HepG2 (cell line): Measurements from ENCODE around the gene ACCS. TPM values are rescaled to one million over a fixed set of nuclear protein-coding genes. Genes with fewer than 3 reads are reported as not detected.

Source experiments
- CEBPZ ChIP-seq: IDR thresholded peaks from 2 replicates; pipeline ENCODE4 v1.6.1; 2012; ENCODE audit warnings: low read length, improper control_type of control experiment
- ETV5 ChIP-seq: IDR thresholded peaks from 2 replicates; pipeline ENCODE4 v1.6.1; 2018; ENCODE audit warnings: missing biosample characterization, missing genetic modification reagents, inconsistent platforms, borderline replicate concordance
- FOXC1 ChIP-seq: sonication (generic); formaldehyde crosslinking; IDR thresholded peaks from 2 replicates; pipeline ENCODE4 v1.8.0; 2022; ENCODE audit warnings: mild to moderate bottlenecking, missing genetic modification reagents, borderline replicate concordance
- GFI1 ChIP-seq: sonication (generic); formaldehyde crosslinking; IDR thresholded peaks from 2 replicates; pipeline ENCODE4 v1.5.0; 2020; ENCODE audit warnings: missing genetic modification reagents, mild to moderate bottlenecking, borderline replicate concordance
- GTF3A ChIP-seq: sonication (generic); formaldehyde crosslinking; conservative IDR thresholded peaks from 2 replicates; pipeline ENCODE4 v1.4.0; 2020; ENCODE audit warnings: mild to moderate bottlenecking, missing genetic modification reagents
- JUNB ChIP-seq: sonication (generic); formaldehyde crosslinking; IDR thresholded peaks from 2 replicates; pipeline ENCODE4 v1.8.0; 2022; ENCODE audit warnings: missing genetic modification reagents, mild to moderate bottlenecking, borderline replicate concordance
- MEIS1 ChIP-seq: sonication (generic); formaldehyde crosslinking; IDR thresholded peaks from 2 replicates; pipeline ENCODE4 v1.9.0; 2021; ENCODE audit warnings: mild to moderate bottlenecking, missing genetic modification reagents, moderate library complexity, borderline replicate concordance
- PCBP1 ChIP-seq: fragments of 200-400 bp; formaldehyde crosslinking; IDR thresholded peaks from 2 replicates; pipeline ENCODE4 v1.6.1; 2017; ENCODE audit warnings: mild to moderate bottlenecking, low read depth, low read length, borderline replicate concordance
- SPEN ChIP-seq: sonication (generic); formaldehyde crosslinking; IDR thresholded peaks from 2 replicates; pipeline ENCODE4 v1.5.1; 2020; ENCODE audit warnings: low read depth, mild to moderate bottlenecking, missing genetic modification reagents
- SRSF1 ChIP-seq: fragments of 200-400 bp; formaldehyde crosslinking; optimal IDR thresholded peaks from 2 replicates; pipeline ENCODE3; 2017; ENCODE audit warnings: mild to moderate bottlenecking, low read depth, low read length, moderate library complexity
- ZMYM3 ChIP-seq: sonication (generic); formaldehyde crosslinking; IDR thresholded peaks from 2 replicates; pipeline ENCODE4 v1.5.1; 2020; ENCODE audit warnings: mild to moderate bottlenecking, missing genetic modification reagents
- ZNF232 ChIP-seq: sonication (generic); formaldehyde crosslinking; IDR thresholded peaks from 2 replicates; pipeline ENCODE4 v1.4.0; 2020; ENCODE audit warnings: missing genetic modification reagents, borderline replicate concordance
- ZNF343 ChIP-seq: sonication (generic); formaldehyde crosslinking; IDR thresholded peaks from 2 replicates; pipeline ENCODE4 v1.4.0; 2020; ENCODE audit warnings: mild to moderate bottlenecking, missing genetic modification reagents
- ZNF431 ChIP-seq: sonication (generic); formaldehyde crosslinking; IDR thresholded peaks from 2 replicates; pipeline ENCODE4 v1.9.0; 2022; ENCODE audit warnings: missing genetic modification reagents, low read depth, mild to moderate bottlenecking, borderline replicate concordance
- ZNF44 ChIP-seq: sonication (generic); formaldehyde crosslinking; IDR thresholded peaks from 2 replicates; pipeline ENCODE4 v1.5.1; 2020; ENCODE audit warnings: mild to moderate bottlenecking, missing genetic modification reagents
- ZNF550 ChIP-seq: sonication (generic); formaldehyde crosslinking; IDR thresholded peaks from 2 replicates; pipeline ENCODE4 v1.4.0; 2020; ENCODE audit warnings: mild to moderate bottlenecking, missing genetic modification reagents, borderline replicate concordance
- ZNF563 ChIP-seq: sonication (generic); formaldehyde crosslinking; IDR thresholded peaks from 2 replicates; pipeline ENCODE4 v1.8.0; 2022; ENCODE audit warnings: mild to moderate bottlenecking, moderate library complexity, missing genetic modification reagents
- ZNF766 ChIP-seq: sonication (generic); formaldehyde crosslinking; IDR thresholded peaks from 2 replicates; pipeline ENCODE4 v1.5.0; 2020; ENCODE audit warnings: missing genetic modification reagents, borderline replicate concordance
- polyA plus RNA-seq, 8 experiments: library from polyadenylated mRNA; depleted of rRNA in 3 of 8; stranded (reverse) in 7 of 8; unstranded in 1 of 8; fragments of >200 nt; fragmentation: Illumina TruSeq in 4 of 8; extraction: Trizol in 4 of 8; gene quantifications; 2 replicates each; pipeline versions ENCODE4 v1.2.1 to v1.2.3, GENCODE V29; 2011 to 2016; ENCODE audit warnings: low read depth in 4 of 8, missing spikeins in 1 of 8, mixed read lengths in 1 of 8; ENCODE audit not compliant: insufficient read depth in 1 of 8
- total RNA-seq, 5 experiments: library from RNA; depleted of rRNA; stranded (reverse); fragments of >200 nt; fragmentation: Illumina TruSeq; extraction: Trizol; gene quantifications; 2 replicates each; pipeline ENCODE4 v1.2.3, GENCODE V29; 2016; ENCODE audit warnings: low read depth in 1 of 5
- TF ChIP-seq, protein P1 (sequence below): sonication (generic); formaldehyde crosslinking; conservative IDR thresholded peaks from 2 replicates; pipeline ENCODE4 v1.8.0; 2022; ENCODE audit warnings: mild to moderate bottlenecking, moderate library complexity, missing genetic modification reagents
- TF ChIP-seq, protein P2 (sequence below): sonication (generic); formaldehyde crosslinking; IDR thresholded peaks from 2 replicates; pipeline ENCODE4 v1.4.0; 2020; ENCODE audit warnings: low read depth, mild to moderate bottlenecking, missing genetic modification reagents

The ACCS gene
- total and polyA plus RNA-seq, 2 of the 13 experiments (the other 11 are each of a cell fraction or from before 2014, with no cell fraction given) = 0.55 to 0.59 TPM

DNA sequence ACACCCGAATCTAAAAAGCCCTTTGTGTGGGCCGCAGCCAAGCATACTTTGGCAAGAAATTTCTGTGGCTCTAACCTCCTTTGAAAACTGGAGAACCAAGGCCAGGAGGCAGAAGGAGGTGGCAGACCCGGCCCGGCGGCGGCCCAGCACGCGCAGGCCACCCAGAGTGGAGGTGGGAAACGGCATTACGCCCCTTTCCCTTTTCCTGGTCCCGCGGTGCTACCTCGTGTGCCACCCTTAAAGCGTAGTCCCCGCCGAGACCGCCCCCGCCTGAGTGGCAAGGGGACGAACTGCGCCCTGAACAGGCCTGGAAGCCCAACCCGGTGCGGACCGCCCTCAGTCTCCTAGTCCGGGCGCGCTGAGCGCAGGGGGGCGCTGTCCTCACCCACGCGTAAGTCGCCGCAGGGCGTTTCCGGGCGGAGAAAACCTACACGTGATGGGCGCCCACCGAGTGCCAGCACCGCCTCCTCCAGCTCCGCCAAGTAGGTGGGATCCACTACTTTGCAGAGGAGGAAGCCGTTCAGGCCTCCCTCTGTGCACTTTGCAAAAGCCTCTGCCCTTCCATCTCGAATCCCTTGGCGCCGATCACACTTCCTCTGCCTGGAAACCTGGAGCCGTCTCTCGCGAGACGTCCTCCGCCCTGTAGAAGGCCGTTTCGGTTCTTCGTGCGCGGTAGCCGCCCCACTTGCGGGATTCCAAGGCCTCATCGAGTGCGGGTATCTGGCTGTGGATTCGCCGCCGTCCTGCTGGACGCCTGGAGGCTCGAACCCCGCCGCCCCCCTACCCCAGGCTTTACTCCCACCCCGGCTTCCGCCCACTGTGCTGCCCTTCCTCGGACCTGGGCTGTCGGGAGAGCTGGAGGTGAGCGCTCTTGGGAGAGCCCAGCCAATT, at the start of gene ACCS (continued):
- no peak for TF ChIP-seq GTF3A (CRISPR knock-in tag)
- no peak for TF ChIP-seq ZNF44 (CRISPR knock-in tag)
- no peak for TF ChIP-seq MEIS1
- TF ChIP-seq PCBP1 = no peak
- TF ChIP-seq SPEN (CRISPR knock-in tag) = peak; percentile 56; the same call in 1 of the 2 replicates
- TF ChIP-seq ZNF550 (CRISPR knock-in tag) = no peak
- TF ChIP-seq, protein P1, sequence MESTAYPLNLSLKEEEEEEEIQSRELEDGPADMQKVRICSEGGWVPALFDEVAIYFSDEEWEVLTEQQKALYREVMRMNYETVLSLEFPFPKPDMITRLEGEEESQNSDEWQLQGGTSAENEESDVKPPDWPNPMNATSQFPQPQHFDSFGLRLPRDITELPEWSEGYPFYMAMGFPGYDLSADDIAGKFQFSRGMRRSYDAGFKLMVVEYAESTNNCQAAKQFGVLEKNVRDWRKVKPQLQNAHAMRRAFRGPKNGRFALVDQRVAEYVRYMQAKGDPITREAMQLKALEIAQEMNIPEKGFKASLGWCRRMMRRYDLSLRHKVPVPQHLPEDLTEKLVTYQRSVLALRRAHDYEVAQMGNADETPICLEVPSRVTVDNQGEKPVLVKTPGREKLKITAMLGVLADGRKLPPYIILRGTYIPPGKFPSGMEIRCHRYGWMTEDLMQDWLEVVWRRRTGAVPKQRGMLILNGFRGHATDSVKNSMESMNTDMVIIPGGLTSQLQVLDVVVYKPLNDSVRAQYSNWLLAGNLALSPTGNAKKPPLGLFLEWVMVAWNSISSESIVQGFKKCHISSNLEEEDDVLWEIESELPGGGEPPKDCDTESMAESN = peak; percentile 20; the same call in 1 of the 2 replicates
- peak; percentile 58; the same call in 1 of the 2 replicates for TF ChIP-seq FOXC1 (CRISPR knock-in tag)
- 0 out of 2 replicates have a peak, but pooled peaks have one; percentile 33 for TF ChIP-seq ETV5
- TF ChIP-seq ZMYM3 (CRISPR knock-in tag) = no peak
- no peak for TF ChIP-seq ZNF343 (CRISPR knock-in tag)
- TF ChIP-seq SRSF1 = no peak
- TF ChIP-seq ZNF232 (CRISPR knock-in tag) = no peak
- no peak for TF ChIP-seq ZNF766 (CRISPR knock-in tag)
- no peak for TF ChIP-seq GFI1 (CRISPR knock-in tag)
- TF ChIP-seq ZNF563 (CRISPR knock-in tag) = peak; percentile 58; the same call in 1 of the 2 replicates
- TF ChIP-seq ZNF431 (CRISPR knock-in tag) = no peak
- TF ChIP-seq CEBPZ = no peak
- no peak for TF ChIP-seq JUNB
- TF ChIP-seq, protein P2, sequence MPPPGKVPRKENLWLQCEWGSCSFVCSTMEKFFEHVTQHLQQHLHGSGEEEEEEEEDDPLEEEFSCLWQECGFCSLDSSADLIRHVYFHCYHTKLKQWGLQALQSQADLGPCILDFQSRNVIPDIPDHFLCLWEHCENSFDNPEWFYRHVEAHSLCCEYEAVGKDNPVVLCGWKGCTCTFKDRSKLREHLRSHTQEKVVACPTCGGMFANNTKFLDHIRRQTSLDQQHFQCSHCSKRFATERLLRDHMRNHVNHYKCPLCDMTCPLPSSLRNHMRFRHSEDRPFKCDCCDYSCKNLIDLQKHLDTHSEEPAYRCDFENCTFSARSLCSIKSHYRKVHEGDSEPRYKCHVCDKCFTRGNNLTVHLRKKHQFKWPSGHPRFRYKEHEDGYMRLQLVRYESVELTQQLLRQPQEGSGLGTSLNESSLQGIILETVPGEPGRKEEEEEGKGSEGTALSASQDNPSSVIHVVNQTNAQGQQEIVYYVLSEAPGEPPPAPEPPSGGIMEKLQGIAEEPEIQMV (CRISPR knock-in tag) = 0 out of 2 replicates have a peak, but pooled peaks have one; percentile 40
